K562 (cell line): ENCODE results near the gene MIB2. TPM values are rescaled to one million over a fixed set of nuclear protein-coding genes. Genes with fewer than 3 reads are reported as not detected.

ENCODE experiments used
- ARID1B ChIP-seq: fragments of 450-650 bp; IDR thresholded peaks from 2 replicates; pipeline ENCODE4 v1.6.1; 2016; ENCODE audit warnings: antibody characterized with exemption, mild to moderate bottlenecking, inconsistent platforms
- EHMT2 ChIP-seq: fragments of 450-650 bp; IDR thresholded peaks from 2 replicates; pipeline ENCODE4 v1.6.1; 2018; ENCODE audit warnings: antibody characterized with exemption
- ETV1 ChIP-seq: fragments of 450-650 bp; conservative IDR thresholded peaks from 2 replicates; pipeline ENCODE4 v1.6.1; 2016; ENCODE audit warnings: missing genetic modification characterization, control low read depth, low read depth, missing compliant biosample characterization
- FOXK1 ChIP-seq: sonication (generic); formaldehyde crosslinking; IDR thresholded peaks from 2 replicates; pipeline ENCODE4 v1.8.0; 2022; ENCODE audit warnings: missing genetic modification reagents, mild to moderate bottlenecking, borderline replicate concordance
- KAT2B ChIP-seq: IDR thresholded peaks from one replicate; pipeline ENCODE4 v1.6.1; 2012; ENCODE audit warnings: low read depth, mild to moderate bottlenecking, control low read depth, inconsistent platforms, low read length, moderate library complexity
- KDM1A ChIP-seq, 2 experiments: fragments of 450-650 bp; IDR thresholded peaks; 2 replicates each; pipeline ENCODE4 v1.6.1; 2016; ENCODE audit warnings: mild to moderate bottlenecking in 2 of 2
- KLF16 ChIP-seq: IDR thresholded peaks from 2 replicates; pipeline ENCODE4 v1.6.1; 2016; ENCODE audit warnings: antibody characterized with exemption
- MTF1 ChIP-seq: fragments of 250-450 bp; sonication (Bioruptor Pico); IDR thresholded peaks from 2 replicates; pipeline ENCODE4 v1.9.0; 2021; ENCODE audit warnings: moderate library complexity, mild to moderate bottlenecking, inconsistent platforms, borderline replicate concordance
- NFATC3 ChIP-seq: fragments of 450-650 bp; IDR thresholded peaks from 2 replicates; pipeline ENCODE4 v1.6.1; 2017; ENCODE audit warnings: mild to moderate bottlenecking
- NFIC ChIP-seq: fragments of 450-650 bp; IDR thresholded peaks from 2 replicates; pipeline ENCODE4 v1.6.1; 2017; ENCODE audit warnings: mild to moderate bottlenecking, inconsistent platforms
- NFRKB ChIP-seq: fragments of 450-650 bp; IDR thresholded peaks from 2 replicates; pipeline ENCODE4 v1.6.1; 2016; ENCODE audit warnings: low read depth
- NR2C1 ChIP-seq, 2 experiments: fragments of 450-650 bp; IDR thresholded peaks; 2 replicates each; pipeline ENCODE4 v1.6.1; 2017; ENCODE audit warnings: mild to moderate bottlenecking in 2 of 2, antibody characterized with exemption in 1 of 2, inconsistent platforms in 1 of 2, missing compliant biosample characterization in 1 of 2, missing genetic modification characterization in 1 of 2
- NR3C1 ChIP-seq: sonication (generic); formaldehyde crosslinking; IDR thresholded peaks from 2 replicates; pipeline ENCODE4 v1.8.1; 2022; ENCODE audit warnings: missing genetic modification reagents
- PTRF ChIP-seq: fragments of 450-650 bp; IDR thresholded peaks from 2 replicates; pipeline ENCODE4 v1.6.1; 2016; ENCODE audit warnings: mild to moderate bottlenecking, missing genetic modification characterization, missing compliant biosample characterization
- RAD51 ChIP-seq: fragments of 450-650 bp; IDR thresholded peaks from 2 replicates; pipeline ENCODE4 v1.7.1; 2016; ENCODE audit warnings: low read depth, mild to moderate bottlenecking, borderline replicate concordance
- TBL1XR1 ChIP-seq, 2 experiments: IDR thresholded peaks; 2 replicates each; pipeline ENCODE4 v1.6.1; 2012; ENCODE audit warnings: improper control_type of control experiment in 2 of 2, low read length in 2 of 2, mild to moderate bottlenecking in 1 of 2
- ZNF197 ChIP-seq: fragments of 200-800 bp; sonication (Bioruptor generic); IDR thresholded peaks from 2 replicates; pipeline ENCODE4 v1.6.1; 2016; ENCODE audit warnings: low read depth, missing genetic modification characterization, missing compliant biosample characterization
- ZNF512 ChIP-seq: IDR thresholded peaks from 2 replicates; pipeline ENCODE4 v1.6.1; 2016; ENCODE audit warnings: missing genetic modification characterization, missing compliant biosample characterization
- ZNF717 ChIP-seq: fragments of 250-450 bp; sonication (Bioruptor Pico); IDR thresholded peaks from 2 replicates; pipeline ENCODE4 v1.5.0; 2021
- ZNF830 ChIP-seq: fragments of 250-450 bp; sonication (Bioruptor Pico); IDR thresholded peaks from 2 replicates; pipeline ENCODE4 v1.5.0; 2021; ENCODE audit warnings: mild to moderate bottlenecking
- polyA plus RNA-seq, 8 experiments: library from polyadenylated mRNA; depleted of rRNA in 4 of 8; stranded (reverse) in 5 of 8; unstranded in 3 of 8; fragments of >200 nt; fragmentation: Nextera tagmentation in 2 of 8; fragmentation: Illumina TruSeq in 1 of 8; extraction: Ambion mirVana in 2 of 8; extraction: Trizol in 1 of 8; gene quantifications; 2 replicates each; pipeline versions ENCODE4 v1.2.1 to v1.2.3, GENCODE V29; 2011 to 2014; ENCODE audit warnings: inconsistent platforms in 1 of 8, missing spikeins in 1 of 8
- total RNA-seq, 7 experiments: library from RNA; depleted of rRNA in 6 of 7; stranded (reverse); fragments of >200 nt in 6 of 7; fragmentation: Illumina TruSeq in 2 of 7; extraction: Trizol in 2 of 7; gene quantifications; 2 replicates each; pipeline versions ENCODE4 v1.2.1 to v1.2.3, GENCODE V29; 2011 to 2021; ENCODE audit warnings: low replicate concordance in 1 of 7
- TF ChIP-seq, protein P1 (sequence below): fragments of 450-650 bp; formaldehyde crosslinking; IDR thresholded peaks from 2 replicates; pipeline ENCODE4 v1.4.0; 2020; ENCODE audit warnings: mild to moderate bottlenecking, mixed read lengths
- TF ChIP-seq, protein P2 (sequence below), 2 experiments: fragments of 150-350 bp in 1 of 2; IDR thresholded peaks; 2 replicates each; pipeline ENCODE4 v1.6.1; 2012 to 2016; ENCODE audit warnings: low read depth in 2 of 2, low read length in 2 of 2, mild to moderate bottlenecking in 1 of 2, moderate library complexity in 1 of 2

The MIB2 gene
- total and polyA plus RNA-seq, 9 of the 15 experiments (the other 6 are each of a cell fraction or from before 2014, with no cell fraction given) = 0.04 to 17.0 (median 4.9) TPM; not detected in 1

DNA sequence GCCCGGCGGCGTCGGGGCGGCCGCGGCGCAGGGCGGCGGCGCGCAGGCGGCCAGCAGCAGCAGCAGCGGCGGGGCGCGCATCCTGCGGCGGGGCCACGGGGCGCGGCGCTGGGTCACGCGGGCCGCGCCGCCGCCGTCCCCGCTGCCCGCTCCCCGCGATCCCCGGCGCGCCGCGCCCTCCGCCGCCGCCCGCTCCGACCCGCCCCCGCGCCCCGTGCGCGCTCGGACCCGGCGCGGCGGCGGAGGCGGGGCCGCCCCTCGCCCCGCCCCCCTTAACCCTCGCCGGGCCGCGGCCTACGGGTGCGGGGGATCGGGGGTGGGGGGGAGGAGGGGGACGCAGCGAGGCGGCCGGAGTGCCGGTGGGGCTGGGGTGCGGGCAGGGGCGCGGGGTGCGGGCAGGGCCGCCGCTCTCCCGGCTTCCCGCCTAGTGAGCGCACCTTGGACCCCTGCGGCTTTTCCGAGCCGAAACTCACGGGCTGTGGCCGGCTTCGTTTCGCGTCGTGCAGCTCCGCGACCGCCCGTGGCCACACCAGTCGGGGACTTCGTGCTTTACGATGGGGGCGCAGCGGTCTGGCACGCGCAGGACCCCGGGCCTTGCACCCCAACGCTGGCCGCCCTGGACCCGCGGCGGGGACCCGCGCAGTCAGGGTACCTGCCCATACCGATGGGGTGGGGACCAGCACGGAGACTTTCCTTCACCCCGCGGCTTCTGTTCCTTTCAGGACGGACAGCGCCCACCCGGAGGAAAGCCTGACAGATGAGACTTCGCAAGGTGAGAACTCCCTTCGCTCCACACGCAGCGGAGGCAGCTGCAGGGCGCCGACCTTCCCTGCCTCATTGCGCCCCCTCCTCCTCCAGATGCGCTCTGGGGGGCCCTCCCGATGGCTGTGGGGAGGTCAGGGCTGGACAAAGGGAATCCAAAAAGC lies 15.1 kb upstream of the MIB2 start, which contains the start of gene FNDC10 (continued):
- TF ChIP-seq ZNF512 (tag) (no peak), ZNF830 (no peak), MTF1 (CRISPR knock-in tag) (no peak), NR3C1 (no peak), PTRF (no peak), NFIC (no peak), ZNF717 (CRISPR knock-in tag) (no peak), NR2C1 (IDR thresholded peaks at IDR 0.05) (no peak), NR2C1 (tag; IDR thresholded peaks at IDR 0.05) (no peak), NFRKB (no peak), ZNF197 (no peak), TBL1XR1 (IDR thresholded peaks at IDR 0.05; ENCODE audit: low read length in 2 of 2) (no peak), KLF16 (no peak), FOXK1 (CRISPR knock-in tag) (no peak), KAT2B (no peak), ARID1B (no peak), KDM1A (IDR thresholded peaks at IDR 0.05) (no peak), ETV1 (tag) (no peak), EHMT2 (no peak), NFATC3 (no peak), RAD51 (no peak)
- TF ChIP-seq, protein P1, sequence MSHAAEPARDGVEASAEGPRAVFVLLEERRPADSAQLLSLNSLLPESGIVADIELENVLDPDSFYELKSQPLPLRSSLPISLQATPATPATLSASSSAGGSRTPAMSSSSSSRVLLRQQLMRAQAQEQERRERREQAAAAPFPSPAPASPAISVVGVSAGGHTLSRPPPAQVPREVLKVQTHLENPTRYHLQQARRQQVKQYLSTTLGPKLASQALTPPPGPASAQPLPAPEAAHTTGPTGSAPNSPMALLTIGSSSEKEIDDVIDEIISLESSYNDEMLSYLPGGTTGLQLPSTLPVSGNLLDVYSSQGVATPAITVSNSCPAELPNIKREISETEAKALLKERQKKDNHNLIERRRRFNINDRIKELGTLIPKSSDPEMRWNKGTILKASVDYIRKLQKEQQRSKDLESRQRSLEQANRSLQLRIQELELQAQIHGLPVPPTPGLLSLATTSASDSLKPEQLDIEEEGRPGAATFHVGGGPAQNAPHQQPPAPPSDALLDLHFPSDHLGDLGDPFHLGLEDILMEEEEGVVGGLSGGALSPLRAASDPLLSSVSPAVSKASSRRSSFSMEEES (CRISPR knock-in tag) = no peak
- TF ChIP-seq, protein P2, sequence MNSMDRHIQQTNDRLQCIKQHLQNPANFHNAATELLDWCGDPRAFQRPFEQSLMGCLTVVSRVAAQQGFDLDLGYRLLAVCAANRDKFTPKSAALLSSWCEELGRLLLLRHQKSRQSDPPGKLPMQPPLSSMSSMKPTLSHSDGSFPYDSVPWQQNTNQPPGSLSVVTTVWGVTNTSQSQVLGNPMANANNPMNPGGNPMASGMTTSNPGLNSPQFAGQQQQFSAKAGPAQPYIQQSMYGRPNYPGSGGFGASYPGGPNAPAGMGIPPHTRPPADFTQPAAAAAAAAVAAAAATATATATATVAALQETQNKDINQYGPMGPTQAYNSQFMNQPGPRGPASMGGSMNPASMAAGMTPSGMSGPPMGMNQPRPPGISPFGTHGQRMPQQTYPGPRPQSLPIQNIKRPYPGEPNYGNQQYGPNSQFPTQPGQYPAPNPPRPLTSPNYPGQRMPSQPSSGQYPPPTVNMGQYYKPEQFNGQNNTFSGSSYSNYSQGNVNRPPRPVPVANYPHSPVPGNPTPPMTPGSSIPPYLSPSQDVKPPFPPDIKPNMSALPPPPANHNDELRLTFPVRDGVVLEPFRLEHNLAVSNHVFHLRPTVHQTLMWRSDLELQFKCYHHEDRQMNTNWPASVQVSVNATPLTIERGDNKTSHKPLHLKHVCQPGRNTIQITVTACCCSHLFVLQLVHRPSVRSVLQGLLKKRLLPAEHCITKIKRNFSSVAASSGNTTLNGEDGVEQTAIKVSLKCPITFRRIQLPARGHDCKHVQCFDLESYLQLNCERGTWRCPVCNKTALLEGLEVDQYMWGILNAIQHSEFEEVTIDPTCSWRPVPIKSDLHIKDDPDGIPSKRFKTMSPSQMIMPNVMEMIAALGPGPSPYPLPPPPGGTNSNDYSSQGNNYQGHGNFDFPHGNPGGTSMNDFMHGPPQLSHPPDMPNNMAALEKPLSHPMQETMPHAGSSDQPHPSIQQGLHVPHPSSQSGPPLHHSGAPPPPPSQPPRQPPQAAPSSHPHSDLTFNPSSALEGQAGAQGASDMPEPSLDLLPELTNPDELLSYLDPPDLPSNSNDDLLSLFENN (IDR thresholded peaks at IDR 0.05; ENCODE audit: low read depth in 2 of 2, low read length in 2 of 2) = no peak
